ENCODE results near the gene TSPAN18. TPM values are rescaled to one million over a fixed set of nuclear protein-coding genes. Genes with fewer than 3 reads are reported as not detected.

TSPAN18 gene
- total RNA-seq, 1 experiment from 2014 or later: 21.3 TPM

- BruUV-seq (replicated peaks): no TSS peak
- in situ Hi-C loops (cut with HindIII; ENCODE audit: low pct_unique_long_range_greater_than_20kb, low sequenced_read_pairs): no loop called here
- no peak for ATAC-seq
Observed at GRCh38 chr11:44914105-44914504, 187.3 kb downstream of the TSPAN18 start.

GRCh38 chr11:44915004-44915403 is 188.2 kb downstream of the TSPAN18 start:
- CTCF ChIA-PET: interaction anchor here (0.6 kb wide), 1 partner anchor 130 kb away, joined by 3 read pairs; no protein-coding TSS in a partner anchor
- in situ Hi-C loops (cut with HindIII; ENCODE audit: low pct_unique_long_range_greater_than_20kb, low sequenced_read_pairs): no loop called here

More at GRCh38 chr11:44914105-44914504, 187.3 kb downstream of the TSPAN18 start:
- no peaks in the 10 kb centered on the region for H3K9me3 ChIP-seq (ENCODE audit: control insufficient read depth, insufficient read depth, low read depth, low read length)
- no peaks in the 10 kb centered on the region for H3K36me3 ChIP-seq (ENCODE audit: control insufficient read depth, insufficient read depth, low read length)
- intact Hi-C loops (cut with micrococcal nuclease; ENCODE audit: unreplicated experiment): loop anchor here (5.0 kb wide), 1 partner anchor 187 kb away; the partner anchor contains the start of gene TSPAN18
- ChIA-PET CTCF (interaction anchor here (0.7 kb wide), 1 partner anchor 13 kb away, joined by 3 read pairs; no protein-coding TSS in a partner anchor), POLR2A (no interaction called here)
- no peak for DNase-seq (ENCODE audit: low read depth, low spot score)
- no peak overlapping the region for H3K27ac ChIP-seq (ENCODE audit: low read length)
- H3K27me3 ChIP-seq (ENCODE audit: control insufficient read depth, insufficient read depth, low read length): no peaks in the 10 kb centered on the region
- peaks cover 3% of the 10 kb centered on the region; the same call in 1 of the 2 replicates for H3K4me1 ChIP-seq (ENCODE audit: control insufficient read depth, insufficient read depth, low read length)
- H3K4me3 ChIP-seq (ENCODE audit: low read depth in 2 of 2, low read length in 2 of 2): no peak overlapping the region
- TF ChIP-seq CTCF (IDR thresholded peaks at IDR 0.05) (no peak), REST (IDR thresholded peaks at IDR 0.05; ENCODE audit: insufficient read depth in 1 of 2, low read depth in 2 of 2, low read length in 1 of 2) (no peak), TCF7L2 (IDR thresholded peaks at IDR 0.05; ENCODE audit: low read depth, low read length) (no peak), SIN3A (IDR thresholded peaks at IDR 0.05; ENCODE audit: borderline replicate concordance, insufficient read depth, low read depth, low read length) (no peak), POLR2AphosphoS5 (IDR thresholded peaks at IDR 0.05; ENCODE audit: low read depth, low read length) (no peak)

More at GRCh38 chr11:44915004-44915403, 188.2 kb downstream of the TSPAN18 start:
- POLR2A ChIA-PET: interaction anchor here (0.7 kb wide), 1 partner anchor 382 kb away, joined by 7 read pairs; no protein-coding TSS in a partner anchor
- no peaks in the 10 kb centered on the region for H3K36me3 ChIP-seq (ENCODE audit: control insufficient read depth, insufficient read depth, low read length)
- DNase-seq (ENCODE audit: low read depth, low spot score): no peak
- no peak overlapping the region for H3K27ac ChIP-seq (ENCODE audit: low read length)
- peaks cover 3% of the 10 kb centered on the region; the same call in 1 of the 2 replicates for H3K4me1 ChIP-seq (ENCODE audit: control insufficient read depth, insufficient read depth, low read length)
- no TSS peak for BruUV-seq (replicated peaks)
- no peak overlapping the region for H3K4me3 ChIP-seq (ENCODE audit: low read depth in 2 of 2, low read length in 2 of 2)
- ATAC-seq: no peak
- intact Hi-C loops (cut with micrococcal nuclease; ENCODE audit: unreplicated experiment): no loop called here
- TF ChIP-seq TCF7L2 (IDR thresholded peaks at IDR 0.05; ENCODE audit: low read depth, low read length): no peak
- no peak for TF ChIP-seq REST (IDR thresholded peaks at IDR 0.05; ENCODE audit: insufficient read depth in 1 of 2, low read depth in 2 of 2, low read length in 1 of 2)
- no peak for TF ChIP-seq CTCF (IDR thresholded peaks at IDR 0.05)
- no peak for TF ChIP-seq POLR2AphosphoS5 (IDR thresholded peaks at IDR 0.05; ENCODE audit: low read depth, low read length)
- no peak for TF ChIP-seq SIN3A (IDR thresholded peaks at IDR 0.05; ENCODE audit: borderline replicate concordance, insufficient read depth, low read depth, low read length)
- no peaks in the 10 kb centered on the region for H3K9me3 ChIP-seq (ENCODE audit: control insufficient read depth, insufficient read depth, low read depth, low read length)
- no peaks in the 10 kb centered on the region for H3K27me3 ChIP-seq (ENCODE audit: control insufficient read depth, insufficient read depth, low read length)

Measured in Panc1 (cell line).